H1 (cell line): ENCODE data around the gene GIN1. TPM values are rescaled to one million over a fixed set of nuclear protein-coding genes. Genes with fewer than 3 reads are reported as not detected.

Experiments
- CTCF ChIA-PET: fragments of 300-600 bp; sonication (Branson Sonifier 250); formaldehyde crosslinking; loops from one replicate; lab custom pipeline; 2021; ENCODE audit not compliant: partially characterized antibody; lab: Charles Lee
- POLR2A ChIA-PET: fragments of 300-600 bp; sonication (Branson Sonifier 250); formaldehyde crosslinking; loops from one replicate; lab custom pipeline; 2021; ENCODE audit warnings: inconsistent platforms; ENCODE audit not compliant: partially characterized antibody; lab: Charles Lee
- DNase-seq, 2 experiments: peaks; one replicate each; pipeline versions ENCODE4 v3.0.0 to v3.0.0-alpha.2; 2010 to 2022; ENCODE audit warnings: low spot score in 2 of 2, low read depth in 1 of 2, mixed read lengths in 1 of 2
- FAIRE-seq: peaks from 2 replicates; lab custom pipeline; 2011; peaks lifted over from hg19 to GRCh38; lab: Jason Lieb, UNC
- H2AFZ ChIP-seq: 2 replicates; pipeline ENCODE4 v1.8.1; 2012; ENCODE audit warnings: low read length, inconsistent platforms
- H2AK5ac ChIP-seq: 2 replicates; pipeline ENCODE4 v1.6.1; 2013; ENCODE audit warnings: low read depth, low read length
- H2BK120ac ChIP-seq: replicated peaks from 2 replicates; pipeline ENCODE3; 2013; ENCODE audit warnings: low read depth, low read length, inconsistent platforms
- H2BK12ac ChIP-seq: 2 replicates; pipeline ENCODE4 v1.6.1; 2013; ENCODE audit warnings: low read depth, low read length
- H2BK15ac ChIP-seq: 2 replicates; pipeline ENCODE4 v1.6.1; 2013; ENCODE audit warnings: low read length
- H2BK20ac ChIP-seq: 2 replicates; pipeline ENCODE4 v1.6.1; 2013; ENCODE audit warnings: low read length
- H2BK5ac ChIP-seq: 2 replicates; pipeline ENCODE4 v1.6.1; 2013; ENCODE audit warnings: low read depth, low read length
- H3K14ac ChIP-seq: 2 replicates; pipeline ENCODE4 v1.6.1; 2013; ENCODE audit warnings: inconsistent platforms; ENCODE audit not compliant: insufficient read length
- H3K18ac ChIP-seq: 2 replicates; pipeline ENCODE4 v1.6.1; 2013; ENCODE audit warnings: low read length; ENCODE audit errors: extremely low read depth
- H3K23ac ChIP-seq: 2 replicates; pipeline ENCODE4 v1.6.1; 2013; ENCODE audit warnings: inconsistent platforms; ENCODE audit not compliant: insufficient read length
- H3K23me2 ChIP-seq: 2 replicates; pipeline ENCODE4 v1.6.1; 2013; ENCODE audit warnings: low read depth, low read length
- H3K27ac ChIP-seq: 2 replicates; pipeline ENCODE4 v1.6.1; 2011; ENCODE audit warnings: low read depth, low read length, inconsistent platforms
- H3K27me3 ChIP-seq, 4 experiments: replicated peaks in 1 of 4; 1 replicate in 1 of 4; 2 replicates in 3 of 4; pipeline versions ENCODE4 v1.6.1 to v1.8.1; 2011 to 2013; ENCODE audit warnings: low read length in 3 of 4, mild to moderate bottlenecking in 3 of 4, inconsistent platforms in 2 of 4, mixed read lengths in 2 of 4, moderate library complexity in 1 of 4; ENCODE audit not compliant: control insufficient read depth in 3 of 4, insufficient read depth in 3 of 4; ENCODE audit errors: extremely low read depth in 1 of 4
- H3K36me3 ChIP-seq, 4 experiments: 2 replicates each; pipeline versions ENCODE4 v1.6.1 to v1.8.1; 2011 to 2013; ENCODE audit warnings: mild to moderate bottlenecking in 4 of 4, low read length in 3 of 4, moderate library complexity in 2 of 4, control low read depth in 1 of 4, inconsistent platforms in 1 of 4; ENCODE audit not compliant: insufficient read depth in 4 of 4, control insufficient read depth in 2 of 4
- H3K4ac ChIP-seq: replicated peaks from 2 replicates; pipeline ENCODE3; 2013; ENCODE audit warnings: low read length, low read depth, mixed read lengths, inconsistent platforms; ENCODE audit not compliant: insufficient read length
- H3K4me1 ChIP-seq, 4 experiments: replicated peaks in 1 of 4; 1 replicate in 1 of 4; 2 replicates in 3 of 4; pipeline versions ENCODE4 v1.6.1 to v1.8.1; 2011 to 2013; ENCODE audit warnings: low read length in 3 of 4, inconsistent platforms in 2 of 4, mixed read lengths in 1 of 4; ENCODE audit not compliant: insufficient read depth in 4 of 4, control insufficient read depth in 3 of 4
- H3K4me2 ChIP-seq, 2 experiments: 2 replicates each; pipeline versions ENCODE4 v1.6.1 to v1.8.1; 2011 to 2013; ENCODE audit warnings: low read depth in 2 of 2, low read length in 2 of 2, control low read depth in 1 of 2, inconsistent platforms in 1 of 2, mild to moderate bottlenecking in 1 of 2; ENCODE audit not compliant: insufficient read depth in 1 of 2
- H3K4me3 ChIP-seq, 4 experiments: fragments of 200-600, 300-600 bp in 1 of 4; sonication (generic), shearing (Covaris generic), sonication (Bioruptor Twin) in 1 of 4; 2 replicates each; pipeline versions ENCODE4 v1.5.1 to v1.8.1; 2011 to 2016; ENCODE audit warnings: low read length in 4 of 4, low read depth in 3 of 4, control low read depth in 2 of 4, inconsistent platforms in 2 of 4, mild to moderate bottlenecking in 2 of 4, mixed read lengths in 1 of 4, moderate library complexity in 1 of 4; ENCODE audit not compliant: insufficient read depth in 2 of 4; ENCODE audit errors: extremely low read depth in 1 of 4
- H3K56ac ChIP-seq: replicated peaks from 2 replicates; pipeline ENCODE3; 2013; ENCODE audit warnings: low read depth, mild to moderate bottlenecking, mixed read lengths, low read length, inconsistent platforms; ENCODE audit not compliant: insufficient read length
- H3K79me1 ChIP-seq: 2 replicates; pipeline ENCODE4 v1.6.1; 2013; ENCODE audit warnings: low read depth, low read length, control low read depth
- H3K79me2 ChIP-seq, 2 experiments: 2 replicates each; pipeline versions ENCODE4 v1.6.1 to v1.8.1; 2012 to 2013; ENCODE audit warnings: low read length in 2 of 2, mild to moderate bottlenecking in 2 of 2, inconsistent platforms in 1 of 2; ENCODE audit not compliant: insufficient read depth in 2 of 2, control insufficient read depth in 1 of 2
- H3K9ac ChIP-seq, 4 experiments: replicated peaks in 1 of 4; 1 replicate in 1 of 4; 2 replicates in 3 of 4; pipeline versions ENCODE4 v1.6.1 to v1.8.1; 2011 to 2013; ENCODE audit warnings: low read depth in 3 of 4, low read length in 3 of 4, control low read depth in 2 of 4, mild to moderate bottlenecking in 2 of 4, moderate library complexity in 2 of 4, inconsistent platforms in 1 of 4; ENCODE audit errors: extremely low read depth in 1 of 4
- H3K9me3 ChIP-seq, 2 experiments: 2 replicates each; pipeline versions ENCODE4 v1.6.1 to v1.8.1; 2012 to 2013; ENCODE audit warnings: mild to moderate bottlenecking in 2 of 2, moderate library complexity in 2 of 2, control low read depth in 1 of 2, inconsistent platforms in 1 of 2, low read depth in 1 of 2, low read length in 1 of 2, mixed read lengths in 1 of 2; ENCODE audit not compliant: insufficient read depth in 2 of 2
- H4K20me1 ChIP-seq, 2 experiments: replicated peaks in 1 of 2; 2 replicates each; pipeline versions ENCODE3 to v1.8.1; 2011 to 2013; ENCODE audit warnings: inconsistent platforms in 2 of 2, low read length in 2 of 2, mild to moderate bottlenecking in 1 of 2; ENCODE audit not compliant: insufficient read depth in 2 of 2, control insufficient read depth in 1 of 2
- H4K5ac ChIP-seq: 2 replicates; pipeline ENCODE4 v1.6.1; 2013; ENCODE audit warnings: low read length, low read depth, mixed read lengths, inconsistent platforms; ENCODE audit not compliant: insufficient read length
- H4K8ac ChIP-seq: 2 replicates; pipeline ENCODE4 v1.8.0; 2013; ENCODE audit warnings: mild to moderate bottlenecking, moderate library complexity, low read length, inconsistent platforms; ENCODE audit not compliant: insufficient read depth; ENCODE audit errors: extremely low read depth
- H4K91ac ChIP-seq: replicated peaks from 2 replicates; pipeline ENCODE3; 2013; ENCODE audit warnings: low read length, mixed read lengths, inconsistent platforms; ENCODE audit not compliant: insufficient read length
- JUN ChIP-seq: IDR thresholded peaks from 2 replicates; pipeline ENCODE4 v1.6.1; 2011; ENCODE audit warnings: low read depth, mild to moderate bottlenecking, improper control_type of control experiment, low read length
- USF2 ChIP-seq: IDR thresholded peaks from 2 replicates; pipeline ENCODE4 v1.6.1; 2011; ENCODE audit warnings: low read length, improper control_type of control experiment
- WGBS, 2 experiments: shearing (Covaris generic) in 1 of 2; methylation state at CpG; one replicate each; pipeline versions ENCODE4 v1.1.6 to v1.1.7; 2013 to 2015; ENCODE audit warnings: low lambda C conversion rate in 2 of 2, mixed read lengths in 2 of 2, inconsistent platforms in 1 of 2, low coverage in 1 of 2, missing lambda C conversion rate in 1 of 2; ENCODE audit not compliant: insufficient replicate concordance in 2 of 2, insufficient coverage in 1 of 2, insufficient read length in 1 of 2; ENCODE audit errors: extremely low coverage in 1 of 2, missing lambda C conversion rate in 1 of 2; 5-methylcytosine and 5-hydroxymethylcytosine counted together
- polyA plus RNA-seq, 7 experiments: library from polyadenylated mRNA; depleted of rRNA in 3 of 7; stranded (reverse) in 5 of 7; unstranded in 2 of 7; fragments of >200 nt in 5 of 7; fragments of 200-250 nt in 2 of 7; gene quantifications; 1 replicate in 5 of 7; 2 replicates in 1 of 7; 4 replicates in 1 of 7; pipeline versions ENCODE4 v1.2.1 to v1.2.3, GENCODE V29; 2011 to 2013; ENCODE audit warnings: missing spikeins in 2 of 7, mixed read lengths in 2 of 7
- total RNA-seq: library from RNA; stranded (reverse); fragmentation: NEBNext Ultra II Directional; extraction: Animal tissue kit (Norgen Biotek cat#: 25700); gene quantifications from 2 replicates; pipeline ENCODE4 v1.2.1, GENCODE V29; 2021

Gene GIN1
- total and polyA plus RNA-seq, 2 of the 8 experiments (the other 6 are each of a cell fraction or from before 2014, with no cell fraction given): 1.9 to 7.1 TPM

- DNase-seq: no peak
- H3K4me3 ChIP-seq: no peak overlapping the region
- no peak overlapping the region for H3K4me2 ChIP-seq
- no peaks in the 10 kb centered on the region for H3K79me1 ChIP-seq
- TF ChIP-seq JUN (no peak), USF2 (no peak)
- TF ChIP-seq, all 59 proteins: peak for 0
- Histone ChIP-seq H4K20me1 (no peaks in the 10 kb centered on the region), H2BK15ac (no peak overlapping the region), H3K27ac (no peak overlapping the region), H2AK5ac (no peak overlapping the region), H4K5ac (no peak overlapping the region), H3K9me3 (no peaks in the 10 kb centered on the region), H3K79me2 (no peaks in the 10 kb centered on the region), H2BK120ac (no peak overlapping the region), H3K23me2 (no peaks in the 10 kb centered on the region), H2AFZ (peak overlapping the region; percentile 71), H3K9ac (no peak overlapping the region), H4K8ac (no peak overlapping the region), H4K91ac (no peak overlapping the region), H3K18ac (no peak overlapping the region), H3K14ac (no peak overlapping the region), H3K4me1 (peaks cover 0 to 4% (median 2%) of the 10 kb centered on the region in 4 experiments; a peak in 2 of 7 replicates), H3K56ac (no peak overlapping the region), H2BK12ac (no peak overlapping the region), H3K4ac (no peak overlapping the region), H2BK20ac (peak overlapping the region; percentile 73; the same call in 1 of the 2 replicates), H3K27me3 (no peaks in the 10 kb centered on the region), H3K36me3 (no peaks in the 10 kb centered on the region), H2BK5ac (no peak overlapping the region), H3K23ac (no peak overlapping the region)
- FAIRE-seq: no peak
- WGBS, 2 experiments: 83% methylated on average over 3 of the region's 3 CpGs; no CpG with 5 or more reads in 1 of the 2 experiments
- ChIA-PET POLR2A (no interaction called here), CTCF (interaction anchor here (1.5 kb wide), 1 partner anchor 80 kb away, joined by 5 read pairs; no protein-coding TSS in a partner anchor)
Measured at GRCh38 chr5:103059525-103059924, 60.4 kb downstream of the GIN1 start.
